Smooth muscle cell (in vitro differentiated cells): ENCODE measurements around the gene ZNF362. TPM values are rescaled to one million over a fixed set of nuclear protein-coding genes. Genes with fewer than 3 reads are reported as not detected.

ENCODE experiments used
- DNase-seq: peaks from one replicate; lab custom pipeline; 2025; ENCODE audit not compliant: unreplicated experiment; lab: John Stamatoyannopoulos, UW
- H2AFZ ChIP-seq: fragments of 200-600 bp; sonication (generic); 2 replicates; pipeline ENCODE4 v1.6.0; 2016; ENCODE audit warnings: antibody characterized with exemption, low read depth, mild to moderate bottlenecking
- H3F3A ChIP-seq: fragments of 200-600 bp; sonication (generic); 2 replicates; pipeline ENCODE4 v1.6.0; 2017; ENCODE audit warnings: antibody characterized with exemption, low read depth
- H3K27ac ChIP-seq: fragments of 200-600 bp; sonication (generic); 2 replicates; pipeline ENCODE4 v1.5.1; 2016; ENCODE audit warnings: low read depth, mild to moderate bottlenecking
- H3K27me3 ChIP-seq: fragments of 200-600 bp; sonication (generic); 2 replicates; pipeline ENCODE4 v1.6.1; 2016; ENCODE audit warnings: low read depth, mild to moderate bottlenecking
- H3K36me3 ChIP-seq: fragments of 200-600 bp; sonication (generic); 2 replicates; pipeline ENCODE4 v1.5.1; 2016; ENCODE audit warnings: low read depth
- H3K4me1 ChIP-seq: fragments of 200-600 bp; sonication (generic); 2 replicates; pipeline ENCODE4 v1.5.1; 2016; ENCODE audit warnings: low read depth
- H3K4me2 ChIP-seq: fragments of 200-600 bp; sonication (generic); 2 replicates; pipeline ENCODE4 v1.6.0; 2016; ENCODE audit warnings: mild to moderate bottlenecking
- H3K4me3 ChIP-seq: fragments of 200-600 bp; sonication (generic); 2 replicates; pipeline ENCODE4 v1.5.1; 2016; ENCODE audit warnings: mild to moderate bottlenecking
- H3K79me2 ChIP-seq: fragments of 200-600 bp; sonication (generic); 2 replicates; pipeline ENCODE4 v1.6.0; 2016; ENCODE audit warnings: low read depth, mild to moderate bottlenecking
- H3K9ac ChIP-seq: fragments of 200-600 bp; sonication (generic); 2 replicates; pipeline ENCODE4 v1.6.0; 2016; ENCODE audit warnings: low read depth
- H3K9me3 ChIP-seq: fragments of 200-600 bp; sonication (generic); replicated peaks from 2 replicates; pipeline ENCODE4 v1.5.1; 2016; ENCODE audit warnings: low read depth
- H4K20me1 ChIP-seq: fragments of 200-600 bp; sonication (generic); 2 replicates; pipeline ENCODE4 v1.6.0; 2016; ENCODE audit warnings: low read depth
- CTCF ChIP-seq: fragments of 200-600 bp; sonication (generic); IDR thresholded peaks from 2 replicates; pipeline ENCODE4 v1.5.1; 2017; ENCODE audit warnings: borderline replicate concordance, mild to moderate bottlenecking, antibody characterized with exemption; ENCODE audit not compliant: insufficient read depth, poor library complexity, severe bottlenecking
- WGBS: methylation state at CpG from one replicate; pipeline ENCODE4 v1.1.7; 2016; ENCODE audit warnings: low lambda C conversion rate; 5-methylcytosine and 5-hydroxymethylcytosine counted together
- polyA plus RNA-seq: library from polyadenylated mRNA; unstranded; fragments of >200 nt; fragmentation: Nextera tagmentation; extraction: Ambion mirVana; gene quantifications from 2 replicates; pipeline ENCODE4 v1.2.1, GENCODE V29; 2016
- total RNA-seq: library from RNA; depleted of rRNA; stranded (reverse); fragments of >200 nt; gene quantifications from 2 replicates; pipeline ENCODE4 v1.2.3, GENCODE V29; 2014

Gene ZNF362
- total and polyA plus RNA-seq, 2 experiments from 2014 or later: 30.0 to 38.2 TPM

- Histone ChIP-seq H4K20me1 (peaks cover 36% of the 10 kb centered on the region), H3K27me3 (no peaks in the 10 kb centered on the region), H3K9ac (no peak overlapping the region), H3K27ac (no peak overlapping the region), H3K4me1 (no peaks in the 10 kb centered on the region), H3K79me2 (no peaks in the 10 kb centered on the region), H3K4me3 (no peak overlapping the region), H2AFZ (no peak overlapping the region), H3K36me3 (no peaks in the 10 kb centered on the region), H3K4me2 (no peak overlapping the region), H3F3A (peaks cover 16% of the 10 kb centered on the region), H3K9me3 (no peaks in the 10 kb centered on the region)
- TF ChIP-seq CTCF: no peak
- 92% methylated on average over 12 of the region's 12 CpGs for WGBS
- DNase-seq: no peak
Observed at GRCh38 chr1:33319949-33320618, 63.8 kb downstream of the ZNF362 start.

- H3K4me3 ChIP-seq: no peak within 1 kb of the TSS
- no peaks in the 10 kb centered on the region for H3K79me2 ChIP-seq
- no peak within 1 kb of the TSS for H3K9ac ChIP-seq
Observed at GRCh38 chr1:33320619-33321165, 64.4 kb downstream of the ZNF362 start, which contains the start of gene A3GALT2. Gene A3GALT2, minus strand, starts transcription at chr1:33321098. Its CDS starts 0 bp downstream, at chr1:33321098.

GRCh38 chr1:33321178-33321577 lies 64.9 kb downstream of the ZNF362 start:
- Histone ChIP-seq H3K9ac (no peak overlapping the region), H3K9me3 (no peaks in the 10 kb centered on the region), H4K20me1 (peaks cover 47% of the 10 kb centered on the region), H2AFZ (no peak overlapping the region), H3K36me3 (peaks cover 3% of the 10 kb centered on the region), H3F3A (peaks cover 16% of the 10 kb centered on the region), H3K27me3 (no peaks in the 10 kb centered on the region), H3K4me3 (no peak overlapping the region), H3K4me1 (no peaks in the 10 kb centered on the region), H3K27ac (no peak overlapping the region), H3K4me2 (no peak overlapping the region), H3K79me2 (no peaks in the 10 kb centered on the region)
- WGBS: 88% methylated on average over 5 of the region's 5 CpGs
- TF ChIP-seq CTCF: no peak
- no peak for DNase-seq

More at GRCh38 chr1:33320619-33321165, 64.4 kb downstream of the ZNF362 start, which contains the start of gene A3GALT2:
- Histone ChIP-seq H3K4me1 (no peaks in the 10 kb centered on the region), H3F3A (peaks cover 16% of the 10 kb centered on the region), H4K20me1 (peaks cover 42% of the 10 kb centered on the region), H2AFZ (no peak within 1 kb of the TSS), H3K9me3 (no peaks in the 10 kb centered on the region), H3K36me3 (no peaks in the 10 kb centered on the region), H3K4me2 (no peak within 1 kb of the TSS), H3K27ac (no peak within 1 kb of the TSS), H3K27me3 (no peaks in the 10 kb centered on the region)
- 93% methylated on average over 8 of the region's 8 CpGs for WGBS
- DNase-seq: no peak
- TF ChIP-seq CTCF: no peak
